ENCODE results near the gene CYP4A22. TPM values are rescaled to one million over a fixed set of nuclear protein-coding genes. Genes with fewer than 3 reads are reported as not detected.
"Not testable (repeated sequence)": the region's sequence is repeated elsewhere in the genome, so short reads cannot be mapped to it uniquely, and the experiment has no call there.

Gene CYP4A22
- total RNA-seq, 1 experiment from 2014 or later: not detected

- not testable (repeated sequence) for H2BK20ac ChIP-seq (ENCODE audit: low read depth, low read length, poor library complexity, severe bottlenecking); H3K9me3 Mint-ChIP-seq; H3K4me2 ChIP-seq (ENCODE audit: insufficient read depth, insufficient read length, low read length); H2AFZ ChIP-seq (ENCODE audit: low read length); H3K4me1 Mint-ChIP-seq; H2BK12ac ChIP-seq (ENCODE audit: insufficient read length, low read depth, low read length); H2AK5ac ChIP-seq (ENCODE audit: insufficient read length, low read length); H4K20me1 ChIP-seq (ENCODE audit: control insufficient read depth, insufficient read depth, insufficient read length); H3K27ac ChIP-seq (ENCODE audit: insufficient read length, low read depth, low read length); H3K79me1 ChIP-seq (ENCODE audit: insufficient read depth, low read depth, low read length, poor library complexity, severe bottlenecking); H4K91ac ChIP-seq (ENCODE audit: insufficient read length, low read depth, low read length); H3K27me3 ChIP-seq (ENCODE audit: insufficient read depth, low read length); H2BK15ac ChIP-seq (ENCODE audit: low read depth, low read length); H3K14ac ChIP-seq (ENCODE audit: insufficient read depth, low read length); H4K5ac ChIP-seq (ENCODE audit: insufficient read length, low read depth, low read length); H3K36me3 Mint-ChIP-seq (ENCODE audit: insufficient read depth in 1 of 3, low read depth in 3 of 3); DNase-seq; H3K23me2 ChIP-seq (ENCODE audit: insufficient read length, low read depth, low read length, poor library complexity, severe bottlenecking); H3K18ac ChIP-seq (ENCODE audit: insufficient read length, low read depth, low read length); H3K4ac ChIP-seq (ENCODE audit: low read depth, low read length); H3K9ac ChIP-seq (ENCODE audit: extremely low read depth, insufficient read length, low read length); H3K27me3 Mint-ChIP-seq (ENCODE audit: low read depth); H2BK120ac ChIP-seq (ENCODE audit: low read depth, low read length, poor library complexity, severe bottlenecking); H3T11ph ChIP-seq (ENCODE audit: low read length); H3K9me3 ChIP-seq (ENCODE audit: control insufficient read depth, low read depth, low read length); H3K56ac ChIP-seq (ENCODE audit: insufficient read length, low read depth, low read length); H3K4me1 ChIP-seq (ENCODE audit: insufficient read depth, low read length); H4K8ac ChIP-seq (replicated peaks; ENCODE audit: insufficient read length, low read depth, low read length); H3K79me2 ChIP-seq (ENCODE audit: insufficient read depth, low read length); H2BK5ac ChIP-seq (ENCODE audit: insufficient read length, low read length); H3K4me3 Mint-ChIP-seq; H3K23ac ChIP-seq (ENCODE audit: insufficient read length, low read depth, low read length)
- WGBS (ENCODE audit: extremely low coverage, insufficient read length, low lambda C conversion rate): no CpG with 5 or more reads among the region's 3 CpGs
- peak; percentile 66 for TF ChIP-seq CTCF (conservative IDR thresholded peaks at IDR 0.05)
- peak overlapping the region in 1 of 3 experiments; percentile 70; a peak in 1 of 7 replicates for H3K27ac Mint-ChIP-seq
Observed at GRCh38 chr1:47091476-47091875, 45.8 kb upstream of the CYP4A22 start.
